WTC11 (cell line): ENCODE data around the gene SLCO2A1. TPM values are rescaled to one million over a fixed set of nuclear protein-coding genes. Genes with fewer than 3 reads are reported as not detected.

Experiments used
- ATAC-seq: fragments of 200-7000 bp; cut with Tn5 transposase; 2 replicates; pipeline ENCODE4 v1.10.0; 2021; ENCODE audit warnings: mild to moderate bottlenecking, moderate library complexity
- CTCF ChIA-PET: fragments of 300-600 bp; sonication (Branson Sonifier 250); formaldehyde crosslinking; loops from one replicate; lab custom pipeline; 2021; ENCODE audit warnings: antibody characterized with exemption; lab: Charles Lee
- POLR2A ChIA-PET: fragments of 350-600 bp; sonication (Branson Sonifier 250); formaldehyde crosslinking; loops from one replicate; lab custom pipeline; 2021; ENCODE audit warnings: antibody characterized with exemption; lab: Charles Lee
- DNase-seq: peaks from one replicate; pipeline ENCODE4 v3.0.0; 2021; ENCODE audit warnings: low spot score
- H3K27ac Mint-ChIP-seq: 2 replicates; pipeline ENCODE4 v1.8.0; 2021; ENCODE audit warnings: mixed read lengths
- H3K27me3 Mint-ChIP-seq: 2 replicates; pipeline ENCODE4 v1.8.0; 2021; ENCODE audit warnings: low read depth, mild to moderate bottlenecking, moderate library complexity, mixed read lengths
- H3K36me3 Mint-ChIP-seq: 2 replicates; pipeline ENCODE4 v1.8.0; 2021; ENCODE audit warnings: mixed read lengths
- H3K4me1 Mint-ChIP-seq: 2 replicates; pipeline ENCODE4 v1.8.0; 2022; ENCODE audit warnings: mixed read lengths
- H3K4me3 Mint-ChIP-seq: 2 replicates; pipeline ENCODE4 v1.8.0; 2021; ENCODE audit warnings: mild to moderate bottlenecking, moderate library complexity, mixed read lengths
- H3K9me3 Mint-ChIP-seq: 2 replicates; pipeline ENCODE4 v1.8.0; 2021; ENCODE audit warnings: mixed read lengths
- AFF4 ChIP-seq: sonication (generic); formaldehyde crosslinking; IDR thresholded peaks from 2 replicates; pipeline ENCODE4 v1.8.1; 2023; ENCODE audit warnings: mild to moderate bottlenecking, missing genetic modification reagents, borderline replicate concordance
- ATF3 ChIP-seq: sonication (generic); formaldehyde crosslinking; conservative IDR thresholded peaks from 2 replicates; pipeline ENCODE4 v1.8.1; 2022; ENCODE audit warnings: mild to moderate bottlenecking, missing genetic modification reagents
- ELF4 ChIP-seq: sonication (generic); formaldehyde crosslinking; IDR thresholded peaks from 2 replicates; pipeline ENCODE4 v1.8.1; 2022; ENCODE audit warnings: low read depth, mild to moderate bottlenecking, moderate library complexity, missing genetic modification reagents
- ERG ChIP-seq: fragments of 250-450 bp; sonication (Bioruptor Pico); IDR thresholded peaks from 2 replicates; pipeline ENCODE4 v1.8.0; 2021; ENCODE audit warnings: mild to moderate bottlenecking
- GRHL2 ChIP-seq: fragments of 250-450 bp; sonication (Bioruptor Pico); IDR thresholded peaks from 2 replicates; pipeline ENCODE4 v1.8.0; 2022; ENCODE audit warnings: mild to moderate bottlenecking, moderate library complexity; ENCODE audit not compliant: insufficient replicate concordance, severe bottlenecking
- GTF2I ChIP-seq: fragments of 250-450 bp; sonication (Bioruptor Pico); conservative IDR thresholded peaks from 2 replicates; pipeline ENCODE4 v1.4.0; 2021; ENCODE audit warnings: mild to moderate bottlenecking
- MAX ChIP-seq: sonication (generic); formaldehyde crosslinking; IDR thresholded peaks from 2 replicates; pipeline ENCODE4 v1.8.0; 2022; ENCODE audit warnings: mild to moderate bottlenecking, missing genetic modification reagents
- MXD4 ChIP-seq: fragments of 250-450 bp; sonication (Bioruptor Pico); IDR thresholded peaks from 2 replicates; pipeline ENCODE4 v1.8.0; 2021; ENCODE audit warnings: mild to moderate bottlenecking, moderate library complexity, borderline replicate concordance
- MYBL2 ChIP-seq: sonication (generic); formaldehyde crosslinking; IDR thresholded peaks from 2 replicates; pipeline ENCODE4 v1.8.1; 2023; ENCODE audit warnings: mild to moderate bottlenecking, moderate library complexity, missing genetic modification reagents
- NR1H2 ChIP-seq: sonication (generic); formaldehyde crosslinking; IDR thresholded peaks from 2 replicates; pipeline ENCODE4 v1.9.0; 2021; ENCODE audit warnings: mild to moderate bottlenecking, moderate library complexity, missing genetic modification reagents
- NR3C1 ChIP-seq: sonication (generic); formaldehyde crosslinking; conservative IDR thresholded peaks from 2 replicates; pipeline ENCODE4 v1.8.1; 2023; ENCODE audit warnings: low read depth, mild to moderate bottlenecking, missing genetic modification reagents
- OVOL2 ChIP-seq: fragments of 250-450 bp; sonication (Bioruptor Pico); IDR thresholded peaks from 2 replicates; pipeline ENCODE4 v1.9.0; 2021; ENCODE audit warnings: mild to moderate bottlenecking, borderline replicate concordance
- PRDM15 ChIP-seq: sonication (generic); formaldehyde crosslinking; IDR thresholded peaks from 2 replicates; pipeline ENCODE4 v1.8.0; 2022; ENCODE audit warnings: missing genetic modification reagents
- PREB ChIP-seq: sonication (generic); formaldehyde crosslinking; IDR thresholded peaks from 2 replicates; pipeline ENCODE4 v1.8.1; 2022; ENCODE audit warnings: mild to moderate bottlenecking, missing genetic modification reagents, moderate library complexity, borderline replicate concordance
- STAT6 ChIP-seq: sonication (generic); formaldehyde crosslinking; conservative IDR thresholded peaks from 2 replicates; pipeline ENCODE4 v1.8.1; 2023; ENCODE audit warnings: mild to moderate bottlenecking, low read depth, missing genetic modification reagents, moderate library complexity
- TCF7 ChIP-seq: sonication (generic); formaldehyde crosslinking; IDR thresholded peaks from 2 replicates; pipeline ENCODE4 v1.8.0; 2022; ENCODE audit warnings: mild to moderate bottlenecking, low read depth, missing genetic modification reagents, moderate library complexity
- ZNF121 ChIP-seq: sonication (generic); formaldehyde crosslinking; IDR thresholded peaks from 2 replicates; pipeline ENCODE4 v1.8.0; 2023; ENCODE audit warnings: missing genetic modification reagents
- ZNF263 ChIP-seq: sonication (generic); formaldehyde crosslinking; IDR thresholded peaks from 2 replicates; pipeline ENCODE4 v1.8.1; 2022; ENCODE audit warnings: low read depth, mild to moderate bottlenecking, moderate library complexity, missing genetic modification reagents
- ZNF317 ChIP-seq: sonication (generic); formaldehyde crosslinking; IDR thresholded peaks from 2 replicates; pipeline ENCODE4 v1.8.1; 2023; ENCODE audit warnings: low read depth, mild to moderate bottlenecking, moderate library complexity, missing genetic modification reagents, borderline replicate concordance
- ZNF396 ChIP-seq: fragments of 250-450 bp; sonication (Bioruptor Pico); IDR thresholded peaks from 2 replicates; pipeline ENCODE4 v1.8.0; 2021; ENCODE audit warnings: mild to moderate bottlenecking, moderate library complexity, borderline replicate concordance
- ZNF512 ChIP-seq: sonication (generic); formaldehyde crosslinking; IDR thresholded peaks from 2 replicates; pipeline ENCODE4 v1.8.1; 2022; ENCODE audit warnings: missing genetic modification reagents, borderline replicate concordance
- total RNA-seq: library from RNA; stranded (reverse); gene quantifications from 3 replicates; pipeline ENCODE4 v1.2.3, GENCODE V29; 2021

Gene SLCO2A1
- total RNA-seq, 1 experiment from 2014 or later: 3.3 TPM

- TF ChIP-seq STAT6 (CRISPR knock-in tag): no peak
- TF ChIP-seq ZNF512 (CRISPR knock-in tag): no peak
- TF ChIP-seq MAX (CRISPR knock-in tag): no peak
- TF ChIP-seq PREB (CRISPR knock-in tag): no peak
- TF ChIP-seq OVOL2 (CRISPR knock-in tag): no peak
- no peak for TF ChIP-seq ATF3 (CRISPR knock-in tag)
- TF ChIP-seq ZNF396 (CRISPR knock-in tag): no peak
- no peak for TF ChIP-seq ZNF121 (CRISPR knock-in tag)
- TF ChIP-seq NR1H2 (CRISPR knock-in tag): no peak
These were observed 80.3 kb downstream of the SLCO2A1 start (continued) for GRCh38 chr3:133949438-133949837.

GRCh38 chr3:133948996-133949395, 80.7 kb downstream of the SLCO2A1 start:
- CTCF ChIA-PET: interaction anchor here (1.0 to 2.9 kb wide), 5 partner anchors 16 to 264 kb away, joined by 3 to 12 read pairs (median 7); no protein-coding TSS in a partner anchor
- POLR2A ChIA-PET: no interaction called here
- no peak overlapping the region for H3K27ac Mint-ChIP-seq
- H3K36me3 Mint-ChIP-seq: no peaks in the 10 kb centered on the region
- peaks cover 32% of the 10 kb centered on the region for H3K27me3 Mint-ChIP-seq
- no peak for DNase-seq
- peaks cover 31% of the 10 kb centered on the region for H3K4me1 Mint-ChIP-seq
- peaks cover 18% of the 10 kb centered on the region for H3K9me3 Mint-ChIP-seq
- no peak overlapping the region for H3K4me3 Mint-ChIP-seq
- ATAC-seq: no peak; the same call in 1 of the 2 replicates
- no peak for TF ChIP-seq ZNF317 (CRISPR knock-in tag)
- TF ChIP-seq NR3C1 (CRISPR knock-in tag): no peak
- TF ChIP-seq GRHL2 (CRISPR knock-in tag): no peak
- TF ChIP-seq MYBL2: no peak
- TF ChIP-seq ELF4 (CRISPR knock-in tag): no peak
- no peak for TF ChIP-seq MXD4
- no peak for TF ChIP-seq ERG (CRISPR knock-in tag)
- TF ChIP-seq TCF7 (CRISPR knock-in tag): no peak
- TF ChIP-seq GTF2I (CRISPR knock-in tag): no peak
- no peak for TF ChIP-seq AFF4 (CRISPR knock-in tag)
- TF ChIP-seq ZNF263 (CRISPR knock-in tag): no peak
- TF ChIP-seq PRDM15 (CRISPR knock-in tag): no peak
